Stimulated activated CD4-positive, alpha-beta T cell treated with anti-CD3 and anti-CD28 coated beads, TNF-alpha, amount 100 ng/mL, for 48 hours (primary cell): ENCODE data around the gene TREML1.

Source experiments
- DNase-seq, 3 donors: peaks; one replicate each; pipeline ENCODE4 v3.0.0-alpha.2; 2020; ENCODE audit warnings: low read depth in 3 of 3

Gene TREML1

DNA sequence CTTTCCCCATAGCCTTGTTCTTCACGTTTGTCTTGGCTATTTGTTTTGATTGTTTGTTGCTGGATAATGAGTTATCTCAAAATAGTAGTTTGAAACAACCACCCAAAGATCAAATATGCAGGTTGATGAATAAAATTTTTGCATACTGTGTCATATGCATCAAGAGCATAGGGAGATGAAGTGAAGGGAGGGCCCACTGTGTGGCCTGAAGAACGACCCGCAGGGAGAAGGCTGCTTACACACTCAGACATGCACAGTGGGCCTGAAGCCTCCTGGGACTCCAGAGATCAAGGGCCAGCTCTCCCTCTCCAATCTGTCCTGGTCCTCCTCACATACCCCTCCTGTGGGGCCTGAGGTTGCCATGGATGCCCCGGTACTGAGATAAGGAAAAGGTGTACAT lies 25.0 kb upstream of the TREML1 start:
- DNase-seq = no peak

DNA sequence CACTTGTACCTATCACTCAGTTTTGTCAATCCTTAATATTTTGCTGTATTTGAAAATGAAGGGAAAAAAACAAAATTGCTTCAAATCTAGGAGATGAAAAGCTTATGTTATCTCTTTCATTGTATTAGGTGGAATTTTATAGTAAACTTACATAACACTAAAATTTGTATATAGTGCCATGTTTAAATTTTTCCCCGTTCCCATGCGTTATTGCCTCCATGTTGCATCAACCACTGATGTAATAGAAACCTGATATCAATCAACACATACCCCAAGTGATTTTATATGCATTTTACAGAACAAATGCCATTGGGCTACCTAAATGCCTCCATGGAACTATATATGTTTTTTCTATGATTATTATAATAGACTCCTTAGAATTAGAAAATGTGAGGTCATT lies 23.5 kb upstream of the TREML1 start:
- DNase-seq = no peak

DNA sequence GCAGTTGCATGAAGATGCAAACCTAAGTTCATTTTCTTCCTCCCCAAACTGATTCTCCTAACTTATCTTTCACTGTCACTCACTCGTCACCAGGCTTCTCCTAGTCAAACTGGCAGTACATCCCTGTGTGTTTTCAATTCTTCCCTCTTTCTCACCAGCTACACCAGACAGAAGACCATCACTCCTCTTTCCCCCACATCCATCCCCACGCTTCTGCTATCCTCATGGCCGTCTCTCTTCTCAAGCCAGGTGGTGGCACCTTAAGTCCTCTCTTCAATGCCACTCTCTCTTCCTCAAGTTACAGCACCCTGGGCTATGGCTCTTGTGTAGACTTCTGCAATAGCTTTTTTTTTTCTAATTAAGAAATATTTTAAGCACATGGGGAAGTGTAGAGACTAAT lies 23.1 kb upstream of the TREML1 start:
- no peak for DNase-seq

DNA sequence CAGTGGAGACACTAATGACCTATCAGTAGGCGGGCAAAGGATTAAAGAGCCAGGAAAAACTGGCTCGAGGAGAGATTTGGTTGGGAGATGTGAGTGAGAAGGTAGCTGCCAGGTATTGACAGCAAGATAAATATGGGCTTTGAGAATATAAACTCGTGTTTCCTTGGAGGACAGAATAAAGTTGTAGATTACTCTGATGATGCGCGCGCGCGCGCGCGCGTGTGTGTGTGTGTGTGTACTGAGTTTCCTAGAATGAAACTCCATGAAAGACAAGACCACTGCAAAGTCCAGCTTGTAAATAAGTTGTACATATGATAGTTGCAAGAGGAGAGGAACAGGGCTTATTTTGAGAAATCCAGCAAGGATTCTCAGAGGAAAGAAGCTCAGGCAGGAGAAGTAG lies 22.0 kb upstream of the TREML1 start:
- DNase-seq = no peak

DNA sequence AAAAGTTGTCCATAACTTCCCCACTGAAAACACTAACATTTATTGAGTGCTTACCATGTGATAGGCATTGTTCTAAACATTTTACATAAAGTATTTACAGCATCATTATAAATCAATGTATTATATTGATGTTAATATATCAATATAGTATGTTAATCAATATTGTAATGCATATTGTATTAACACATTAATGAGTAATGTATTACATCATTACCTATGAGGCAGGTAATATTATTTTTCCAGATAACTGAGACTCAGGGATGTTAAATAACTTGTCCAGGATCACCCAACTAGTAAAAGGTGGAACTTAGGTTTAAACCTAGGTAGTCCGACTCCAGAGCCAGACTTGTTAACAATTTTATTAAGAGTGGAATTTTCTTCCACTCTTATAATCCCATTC lies 20.9 kb upstream of the TREML1 start:
- DNase-seq = no peak

DNA sequence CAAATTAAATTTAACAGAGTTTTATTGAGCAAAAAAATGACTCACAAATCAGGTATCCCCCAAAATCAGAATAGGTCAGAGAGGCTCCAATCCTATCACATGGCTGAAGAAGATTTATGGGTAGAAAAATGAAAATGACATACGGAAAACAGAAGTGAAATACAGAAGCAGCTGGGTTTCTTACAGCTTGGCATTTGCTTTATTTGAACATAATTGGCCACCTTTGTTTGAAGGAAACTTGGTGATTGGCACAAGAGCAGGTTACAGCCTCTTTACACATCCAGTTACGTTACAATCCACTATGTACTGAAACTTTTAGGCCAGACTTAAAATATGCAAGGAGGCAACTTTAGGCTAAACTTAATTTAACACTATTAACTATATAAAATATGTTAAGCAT lies 20.5 kb upstream of the TREML1 start:
- DNase-seq = no peak

DNA sequence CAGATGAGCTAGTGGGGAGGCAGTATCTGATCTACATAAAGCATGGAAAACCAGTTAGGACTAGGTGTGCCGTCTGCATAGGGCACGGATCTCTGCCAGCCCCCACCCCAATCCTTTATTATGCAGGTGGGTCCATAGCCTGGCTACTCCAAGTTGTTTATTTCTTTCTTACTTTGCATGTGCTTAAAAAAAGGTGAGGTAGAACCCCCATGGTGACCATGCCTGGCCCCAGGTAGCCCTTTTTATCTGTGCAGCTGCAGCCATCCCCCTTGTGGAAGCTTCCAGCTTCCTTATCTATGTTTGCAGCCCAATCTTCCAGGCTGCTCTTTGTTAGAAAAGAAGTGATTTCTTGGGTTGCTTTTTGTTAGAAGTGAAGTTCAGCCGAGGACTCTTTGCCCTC lies 17.8 kb upstream of the TREML1 start:
- no peak for DNase-seq

DNA sequence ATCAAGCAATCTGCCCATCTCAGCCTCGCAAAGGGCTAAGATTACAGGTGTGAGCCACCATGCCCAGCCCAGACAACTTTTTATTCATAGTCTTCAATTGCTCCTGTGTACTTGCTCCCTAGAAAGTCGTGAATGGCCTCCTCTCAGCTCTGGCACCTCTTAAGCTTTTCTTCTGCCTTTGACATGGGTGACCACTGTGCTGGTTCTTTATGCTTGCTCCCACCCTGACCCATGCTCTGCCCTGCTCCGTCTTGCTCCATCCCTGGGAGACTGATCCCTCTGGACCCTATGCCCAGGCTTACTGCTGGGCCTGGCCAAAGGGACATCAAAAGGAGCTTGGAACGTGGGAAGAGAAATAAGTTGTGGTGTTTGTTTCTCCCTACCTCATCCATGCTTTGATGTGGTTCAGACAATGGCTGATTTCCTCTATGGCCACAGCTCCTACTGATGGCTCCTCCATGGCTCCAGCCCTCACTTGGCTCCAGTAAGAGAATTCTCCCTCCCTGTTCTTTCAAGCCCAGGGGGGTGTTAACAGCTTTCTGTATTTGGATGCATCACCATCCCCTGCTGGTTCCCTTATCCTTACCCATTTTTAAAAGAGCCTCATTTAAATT lies 16.5 kb upstream of the TREML1 start:
- DNase-seq = no peak

DNA sequence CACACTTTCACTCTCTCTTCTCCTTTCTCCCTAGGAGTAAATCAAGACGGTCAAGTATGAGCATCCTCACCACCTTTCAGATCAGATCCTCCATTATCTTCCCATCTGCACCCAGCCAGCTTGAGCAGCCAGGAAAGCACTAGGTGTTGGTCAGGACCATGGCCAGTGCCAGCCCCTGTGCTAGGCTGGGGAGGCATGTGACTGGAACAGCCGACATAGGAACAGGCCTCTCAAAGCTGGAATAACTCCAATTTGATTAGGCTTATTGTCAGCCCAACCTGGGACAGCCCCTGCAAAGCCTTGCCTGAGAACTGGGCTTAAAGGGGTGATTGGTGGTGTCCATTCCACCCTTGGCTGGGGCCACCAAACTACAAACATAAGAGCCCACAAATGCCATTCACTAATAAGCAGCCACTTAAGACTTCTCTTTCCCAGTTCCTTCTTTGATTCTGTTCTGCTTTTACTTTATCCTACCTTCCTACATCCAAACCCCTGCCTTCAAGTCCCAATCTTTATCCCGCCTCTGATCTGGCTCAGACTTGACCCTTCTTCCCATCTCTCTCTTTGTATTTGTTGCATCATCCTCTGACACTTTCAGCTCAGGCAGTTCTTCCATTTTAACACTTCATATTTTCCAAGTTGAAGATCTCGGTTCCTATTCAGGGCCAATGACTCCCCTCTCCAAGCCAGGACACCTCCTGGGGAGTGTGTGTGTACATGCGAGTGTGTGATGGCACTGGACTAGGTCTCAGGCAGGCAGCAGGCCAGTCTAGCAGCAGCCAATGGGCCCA lies 13.2 kb upstream of the TREML1 start:
- no peak for DNase-seq

DNA sequence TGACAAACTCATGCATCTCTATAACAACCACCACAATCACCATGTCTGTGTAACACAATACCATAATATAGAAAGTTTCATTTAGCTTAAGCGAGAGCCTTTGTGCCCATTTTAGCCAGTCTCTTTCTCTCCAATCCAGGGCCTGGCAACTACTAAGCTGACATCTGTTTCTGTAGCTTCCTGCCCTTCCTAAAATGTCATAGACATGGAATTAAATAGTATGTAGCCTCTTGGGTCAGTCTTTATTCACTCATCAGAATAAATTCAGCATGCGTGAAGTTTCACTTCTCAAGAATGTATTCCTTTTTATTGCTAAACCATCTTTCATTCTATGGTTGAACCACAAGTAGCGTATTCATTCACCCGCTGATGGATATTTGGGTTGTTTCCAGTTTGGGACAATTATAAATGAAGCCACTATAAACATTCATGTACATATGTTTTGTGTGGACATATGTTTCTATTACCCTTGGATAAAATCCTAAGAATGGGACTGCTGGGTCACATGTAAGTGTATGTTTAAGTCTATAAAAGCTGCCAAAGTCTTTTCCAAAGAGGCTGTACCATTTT lies 10.5 kb upstream of the TREML1 start:
- DNase-seq = no peak

DNA sequence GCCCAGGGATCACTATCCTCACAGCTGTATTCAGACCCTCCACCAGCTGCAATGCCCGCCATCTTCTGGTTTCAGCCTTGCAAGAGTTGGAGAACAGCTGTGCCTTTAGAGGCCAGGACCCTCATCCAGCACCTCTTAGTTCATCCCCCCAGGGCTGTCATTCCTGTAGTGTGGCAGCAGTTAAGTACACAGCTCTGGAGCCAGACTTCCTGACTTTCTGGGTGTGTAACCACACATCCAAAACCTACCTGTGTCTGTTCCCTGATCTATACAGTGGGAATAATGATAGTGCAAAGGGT lies 9.2 kb upstream of the TREML1 start:
- no peak for DNase-seq

DNA sequence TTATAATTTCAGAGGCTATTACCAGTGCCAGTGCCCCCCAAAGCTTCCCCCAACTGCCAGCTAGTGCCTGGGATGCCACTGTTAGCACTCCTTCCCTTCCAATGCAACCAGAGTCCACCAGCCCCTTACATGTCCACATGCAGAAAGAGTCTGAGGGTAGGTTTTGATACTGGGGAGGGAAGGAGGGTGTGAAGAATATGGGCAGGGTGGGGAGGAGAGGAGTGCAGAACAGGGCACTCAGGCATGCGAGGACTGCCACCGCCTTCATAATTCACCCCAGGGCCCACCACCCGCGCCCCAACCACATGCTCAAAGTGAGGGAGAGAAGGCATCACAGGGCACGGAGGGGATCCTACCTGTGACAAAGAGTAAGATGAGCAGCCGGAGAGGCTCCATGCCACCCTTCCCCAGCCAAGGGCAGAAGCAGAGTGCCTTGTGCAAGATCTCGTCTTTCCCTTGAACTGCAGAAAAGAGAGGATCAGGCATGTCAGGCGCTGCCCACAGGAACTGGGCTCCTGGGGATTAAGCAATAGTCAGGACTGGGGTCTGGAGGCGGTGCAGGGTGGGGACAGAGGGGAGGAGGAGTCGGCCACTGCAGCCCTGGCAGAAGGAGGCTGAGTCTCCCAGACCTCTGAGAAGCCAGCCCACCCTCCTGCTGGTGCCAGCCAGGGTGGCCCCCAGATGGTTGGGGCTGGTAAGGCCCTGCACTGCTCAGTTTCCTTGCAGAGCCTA lies 8.7 kb upstream of the TREML1 start, which contains the start of gene TREM2:
Gene TREM2 (minus strand): TSS at position 430 of the 732 bp plus-strand sequence. CDS start 34 bp downstream, at position 396.
- no peak for DNase-seq

DNA sequence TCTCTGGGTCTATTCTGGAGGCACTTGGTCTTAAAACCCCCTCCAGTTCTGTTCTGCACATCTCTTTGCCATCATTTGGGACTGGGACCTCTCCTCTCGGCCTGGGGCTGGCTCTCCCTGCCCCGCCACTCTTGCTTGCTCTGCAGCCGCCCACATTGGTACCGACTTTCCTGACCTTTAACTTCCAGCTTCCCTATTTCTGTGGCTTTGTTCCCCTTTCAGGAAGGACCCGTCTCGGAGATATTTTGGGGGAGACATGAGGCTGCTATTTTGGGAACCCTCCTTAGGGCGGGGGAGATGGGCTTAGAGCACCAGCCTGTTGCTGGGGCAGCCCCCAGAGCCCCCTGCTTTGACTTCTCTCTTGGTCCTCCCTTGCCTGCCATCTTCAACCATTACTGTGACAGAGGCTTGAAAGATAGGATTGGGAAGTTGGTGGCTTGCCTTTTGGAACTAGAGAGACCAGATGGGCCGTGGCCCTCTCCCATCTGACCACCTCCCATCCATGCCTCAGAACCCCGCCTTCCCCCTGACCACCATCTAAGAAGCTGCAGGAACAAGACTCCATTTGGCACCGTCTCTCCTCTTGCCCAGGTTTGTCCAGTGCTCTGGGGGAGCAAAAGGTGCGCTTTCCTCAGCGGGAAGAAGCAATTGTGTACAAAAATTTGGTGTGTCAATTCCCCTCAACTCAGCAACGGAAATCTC lies 7.9 kb upstream of the TREML1 start:
- no peak for DNase-seq

DNA sequence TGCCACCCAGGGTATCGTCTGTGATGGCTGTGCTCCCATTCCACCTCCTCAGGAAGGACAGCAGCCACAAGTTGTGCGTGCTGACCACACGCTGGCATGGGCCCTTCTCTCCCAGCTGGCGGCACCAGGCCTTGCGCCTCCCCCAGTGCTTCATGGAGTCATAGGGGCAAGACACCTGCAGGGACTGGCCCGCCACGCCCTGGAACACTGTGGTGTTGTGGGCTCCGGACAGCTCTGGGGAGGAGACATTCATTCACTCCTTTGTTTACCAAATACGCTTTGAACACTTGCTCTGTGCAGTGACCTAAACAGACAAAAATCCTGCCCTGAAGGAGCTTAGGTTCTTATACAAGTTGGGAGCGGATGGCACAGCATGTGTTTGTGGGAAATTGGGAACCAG lies 7.2 kb upstream of the TREML1 start:
- no peak for DNase-seq

DNA sequence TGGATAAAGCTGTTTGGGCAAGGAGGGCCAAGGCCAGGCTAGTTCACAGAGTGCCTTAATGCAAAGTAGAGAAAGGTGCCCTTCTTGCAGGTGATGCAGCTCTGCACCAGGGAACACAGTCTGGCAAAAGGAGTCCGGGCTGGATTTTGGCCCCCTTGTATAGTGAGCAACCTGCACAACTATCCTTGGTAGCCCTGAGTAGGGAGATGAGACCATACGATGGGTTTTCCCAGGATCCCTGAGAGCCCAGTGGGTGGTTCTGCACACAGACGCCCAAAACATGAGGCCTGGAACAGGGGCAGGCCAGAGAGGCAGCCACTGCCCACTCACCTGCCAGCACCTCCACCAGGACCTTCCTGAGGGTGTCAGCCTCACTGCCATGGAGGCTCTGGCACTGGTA lies 6.8 kb upstream of the TREML1 start:
- DNase-seq = no peak

DNA sequence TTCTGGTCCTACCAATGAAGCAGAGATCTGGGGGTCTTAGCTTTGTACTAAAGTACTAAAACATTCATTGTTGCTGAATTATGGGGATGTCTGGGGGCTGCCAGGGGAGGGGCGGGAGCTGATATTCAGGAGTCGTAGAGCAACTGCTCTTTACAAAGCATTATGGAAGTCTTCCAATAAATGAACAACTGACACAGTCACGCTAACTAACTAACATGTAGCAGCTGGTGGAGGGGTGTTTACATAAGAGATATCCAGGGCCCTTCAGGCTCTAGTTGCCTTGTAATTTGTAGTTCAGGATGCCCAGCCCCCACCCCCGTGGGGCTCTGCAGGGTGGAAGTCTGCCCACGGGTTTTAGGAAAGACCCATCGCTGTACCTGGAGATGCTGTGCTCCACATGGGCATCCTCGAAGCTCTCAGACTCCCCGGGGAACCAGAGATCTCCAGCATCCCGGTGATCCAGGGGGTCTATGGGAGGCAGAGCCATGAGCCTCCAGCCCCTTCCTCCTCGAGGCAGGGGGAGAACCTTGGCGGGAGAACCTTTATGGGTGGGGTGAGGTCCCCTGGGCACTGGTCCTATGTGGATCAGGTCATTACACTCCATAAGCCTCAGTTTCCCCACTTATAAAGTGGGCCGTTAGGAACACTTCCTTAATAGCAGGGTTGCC lies 5.4 kb upstream of the TREML1 start:
- DNase-seq = no peak

DNA sequence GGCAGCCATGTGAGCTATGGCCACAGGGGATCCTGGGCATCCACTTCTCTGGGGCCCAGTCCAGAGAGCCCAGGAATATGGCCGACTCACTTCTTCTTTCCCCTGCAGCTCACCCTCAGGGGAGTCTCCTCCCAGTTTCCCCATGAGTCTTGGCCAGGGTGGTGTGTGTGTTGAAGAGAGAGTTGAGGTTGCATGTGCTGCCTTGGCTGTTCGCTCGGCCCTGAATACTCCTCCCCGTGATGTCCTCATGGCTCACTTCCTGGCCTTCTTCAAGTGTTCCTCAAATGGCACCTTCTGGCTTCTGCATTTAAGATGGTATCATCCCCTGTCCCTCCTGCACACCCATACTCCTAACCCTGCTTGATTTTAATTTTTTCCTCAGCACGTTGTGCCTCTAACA lies 3.2 kb upstream of the TREML1 start:
- DNase-seq = no peak

DNA sequence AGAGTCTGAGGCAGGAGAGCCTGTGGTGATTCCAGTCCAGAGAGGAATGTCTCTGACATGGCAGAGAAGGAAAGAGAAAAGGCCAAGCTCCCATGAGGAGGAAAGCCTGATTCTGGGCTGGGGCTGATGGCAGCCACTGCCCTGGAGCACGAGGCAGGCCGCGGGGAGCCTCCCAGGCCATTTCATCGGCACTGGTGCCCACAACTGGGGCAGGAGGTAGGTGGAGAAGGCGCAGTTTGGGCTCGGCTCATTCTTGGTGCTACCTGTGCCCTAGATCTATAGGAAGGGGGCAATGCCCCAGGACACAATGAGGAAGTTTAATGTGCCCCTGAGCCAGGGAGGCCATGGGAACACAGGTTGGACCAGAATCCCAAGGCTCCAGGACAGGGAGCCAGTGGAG lies 2.6 kb upstream of the TREML1 start:
- no peak for DNase-seq

DNA sequence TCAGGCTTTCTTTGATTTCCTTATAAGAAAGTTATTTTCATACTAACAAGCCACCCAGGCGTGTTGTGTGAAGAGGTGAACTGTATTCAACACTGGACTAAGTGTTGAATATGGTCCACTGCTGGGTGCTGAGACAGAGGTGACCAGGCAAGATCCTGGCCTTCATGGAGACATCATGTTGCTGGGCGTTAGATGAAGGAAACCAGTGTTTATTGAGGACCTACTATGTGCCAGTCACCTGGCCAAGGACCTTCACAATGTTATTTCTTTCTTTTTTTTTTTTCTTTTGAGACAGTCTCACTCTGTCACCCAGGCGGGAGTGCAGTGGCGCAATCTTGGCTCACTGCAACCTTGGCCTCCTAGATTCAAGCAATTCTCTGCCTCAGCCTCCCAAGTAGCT lies 1.9 kb upstream of the TREML1 start:
- DNase-seq = no peak

DNA sequence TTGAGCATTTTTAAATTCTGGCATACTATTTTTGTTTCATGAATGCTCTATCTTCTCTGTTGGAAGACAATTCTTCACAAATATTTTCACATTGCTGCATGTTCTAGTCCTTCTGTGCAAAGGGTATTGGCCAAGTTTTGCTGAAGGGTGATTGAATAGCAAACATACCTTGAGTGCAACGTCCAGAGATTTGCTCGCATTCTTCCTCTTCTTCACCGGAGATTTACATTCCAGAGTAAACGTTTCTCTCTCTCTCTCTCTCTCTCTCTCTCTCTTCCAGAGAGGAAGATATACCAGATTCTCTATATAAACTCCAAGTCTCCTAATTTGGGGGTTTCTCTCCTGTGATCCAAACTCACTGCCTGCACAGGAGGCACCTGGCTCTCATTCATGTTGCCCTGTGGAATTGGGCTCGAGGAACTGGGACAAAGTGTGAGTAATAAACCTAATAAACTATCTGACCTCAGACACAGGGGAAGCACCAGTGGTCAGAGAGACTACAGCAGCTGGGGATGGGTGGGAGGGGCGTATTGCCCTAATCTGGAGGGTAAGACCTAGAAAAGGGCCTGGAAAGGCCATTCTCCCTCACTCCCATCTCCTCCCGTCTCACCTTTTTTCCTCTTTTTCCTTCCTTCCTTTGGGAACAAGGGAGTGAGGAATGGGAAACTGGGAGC lies 1.1 kb upstream of the TREML1 start:
- no peak for DNase-seq

DNA sequence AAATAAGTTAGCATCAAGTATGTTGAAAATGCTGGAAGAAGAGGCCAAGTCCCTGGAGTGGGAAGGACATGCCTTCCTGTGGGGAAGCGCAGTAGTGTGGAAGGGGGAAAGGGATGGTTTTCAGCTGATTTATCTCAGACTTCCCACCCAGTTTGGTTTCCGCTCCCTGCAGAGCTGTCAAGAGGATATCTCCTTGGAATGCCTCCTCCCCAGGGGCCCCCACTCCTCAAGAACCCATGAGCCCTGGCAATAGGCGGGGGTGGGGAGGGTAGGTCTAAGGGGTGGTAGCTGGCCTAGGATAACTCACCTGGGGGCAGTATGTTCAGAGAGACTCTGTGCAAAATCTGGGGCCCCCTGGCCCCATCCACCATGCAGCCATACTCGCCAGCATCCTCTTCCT lies 696 bp downstream of the TREML1 start:
- DNase-seq = no peak
